ENCODE data around the gene LUZP2. TPM values are rescaled to one million over a fixed set of nuclear protein-coding genes. Genes with fewer than 3 reads are reported as not detected.

Gene LUZP2
- total and polyA plus RNA-seq, 4 experiments from 2014 or later: not detected

GRCh38 chr11:24628224-24628776, 131.4 kb downstream of the LUZP2 start:
- no peaks in the 10 kb centered on the region for H3K36me3 ChIP-seq (ENCODE audit: insufficient read depth, low read length)
- H3K9me3 ChIP-seq (ENCODE audit: control insufficient read depth in 1 of 2, low read length in 2 of 2): no peaks in the 10 kb centered on the region
- CTCF ChIA-PET (ENCODE audit: partially characterized antibody): no interaction called here
- Mint-ChIP-seq H3K27me3 (no peaks in the 10 kb centered on the region), H3K4me1 (no peaks in the 10 kb centered on the region), H3K36me3 (no peaks in the 10 kb centered on the region), H3K27ac (no peak overlapping the region), H3K4me3 (no peak overlapping the region), H3K9me3 (peaks cover 0 to 20% (median 7%) of the 10 kb centered on the region in 8 donors)
- intact Hi-C loops (cut with micrococcal nuclease): no loop called here
- H3K4me1 ChIP-seq (ENCODE audit: insufficient read depth, low read length): no peaks in the 10 kb centered on the region
- no peak overlapping the region for H3K4me3 ChIP-seq (ENCODE audit: low read length in 2 of 2)
- POLR2A ChIA-PET (ENCODE audit: partially characterized antibody): no interaction called here
- H3K27me3 ChIP-seq (ENCODE audit: insufficient read depth, low read length): no peaks in the 10 kb centered on the region
- H3K27ac ChIP-seq (ENCODE audit: low read depth, low read length): no peak overlapping the region
- no peak for DNase-seq

- no peak overlapping the region for H3K4me3 ChIP-seq (ENCODE audit: low read length in 2 of 2)
- no peaks in the 10 kb centered on the region for H3K27me3 Mint-ChIP-seq
- DNase-seq: no peak
- POLR2A ChIA-PET (ENCODE audit: partially characterized antibody): no interaction called here
- H3K4me1 ChIP-seq (ENCODE audit: insufficient read depth, low read length): no peaks in the 10 kb centered on the region
- intact Hi-C loops (cut with micrococcal nuclease): no loop called here
- H3K36me3 ChIP-seq (ENCODE audit: insufficient read depth, low read length): no peaks in the 10 kb centered on the region
- H3K9me3 Mint-ChIP-seq: peaks cover 0 to 15% (median 5%) of the 10 kb centered on the region in 8 donors
- no peak overlapping the region for H3K4me3 Mint-ChIP-seq
- H3K9me3 ChIP-seq (ENCODE audit: control insufficient read depth in 1 of 2, low read length in 2 of 2): no peaks in the 10 kb centered on the region
- no peak overlapping the region for H3K27ac ChIP-seq (ENCODE audit: low read depth, low read length)
- no peaks in the 10 kb centered on the region for H3K27me3 ChIP-seq (ENCODE audit: insufficient read depth, low read length)
- H3K4me1 Mint-ChIP-seq: no peaks in the 10 kb centered on the region
- no peak overlapping the region for H3K27ac Mint-ChIP-seq
- CTCF ChIA-PET (ENCODE audit: partially characterized antibody): no interaction called here
- no peaks in the 10 kb centered on the region for H3K36me3 Mint-ChIP-seq
Measured at GRCh38 chr11:24634606-24635160, 137.8 kb downstream of the LUZP2 start.

GRCh38 chr11:24635588-24636290, 138.9 kb downstream of the LUZP2 start:
- H3K27ac Mint-ChIP-seq: no peak overlapping the region

DNA sequence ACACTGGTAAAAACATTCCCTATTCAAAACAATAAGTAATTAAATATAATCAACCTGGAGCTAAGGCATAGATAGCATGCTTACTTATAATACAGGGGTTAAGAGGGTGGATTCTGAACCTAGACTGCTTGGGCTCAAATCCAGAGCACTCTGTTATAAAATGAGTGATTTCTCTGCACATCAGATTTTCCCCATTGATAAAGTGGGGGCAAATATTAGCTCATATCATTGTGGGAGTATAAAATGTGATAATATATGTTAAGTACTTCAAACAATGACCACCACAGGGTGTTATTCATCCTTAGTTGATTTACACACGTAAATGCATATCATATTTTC, 139.4 kb downstream of the LUZP2 start:
- Histone ChIP-seq H3K36me3 (ENCODE audit: insufficient read depth, low read length) (no peaks in the 10 kb centered on the region), H3K27me3 (ENCODE audit: insufficient read depth, low read length) (no peaks in the 10 kb centered on the region), H3K4me3 (ENCODE audit: low read length in 2 of 2) (no peak overlapping the region), H3K9me3 (ENCODE audit: control insufficient read depth in 1 of 2, low read length in 2 of 2) (no peaks in the 10 kb centered on the region), H3K4me1 (ENCODE audit: insufficient read depth, low read length) (no peaks in the 10 kb centered on the region), H3K27ac (ENCODE audit: low read depth, low read length) (no peak overlapping the region)
- POLR2A ChIA-PET (ENCODE audit: partially characterized antibody): no interaction called here
- CTCF ChIA-PET (ENCODE audit: partially characterized antibody): no interaction called here
- Mint-ChIP-seq H3K9me3 (peaks cover 0 to 18% (median 7%) of the 10 kb centered on the region in 8 donors), H3K4me1 (no peaks in the 10 kb centered on the region), H3K27ac (no peak overlapping the region), H3K36me3 (no peaks in the 10 kb centered on the region), H3K27me3 (no peaks in the 10 kb centered on the region), H3K4me3 (no peak overlapping the region)
- intact Hi-C loops (cut with micrococcal nuclease): no loop called here
- DNase-seq: no peak

More at GRCh38 chr11:24635588-24636290, 138.9 kb downstream of the LUZP2 start:
- H3K4me1 Mint-ChIP-seq: no peaks in the 10 kb centered on the region
- H3K4me3 Mint-ChIP-seq: no peak overlapping the region
- H3K36me3 Mint-ChIP-seq: no peaks in the 10 kb centered on the region
- no peaks in the 10 kb centered on the region for H3K27me3 ChIP-seq (ENCODE audit: insufficient read depth, low read length)
- POLR2A ChIA-PET (ENCODE audit: partially characterized antibody): no interaction called here
- intact Hi-C loops (cut with micrococcal nuclease): no loop called here
- CTCF ChIA-PET (ENCODE audit: partially characterized antibody): no interaction called here
- H3K4me3 ChIP-seq (ENCODE audit: low read length in 2 of 2): no peak overlapping the region
- H3K4me1 ChIP-seq (ENCODE audit: insufficient read depth, low read length): no peaks in the 10 kb centered on the region
- peaks cover 0 to 18% (median 7%) of the 10 kb centered on the region in 8 donors for H3K9me3 Mint-ChIP-seq
- H3K36me3 ChIP-seq (ENCODE audit: insufficient read depth, low read length): no peaks in the 10 kb centered on the region
- no peak overlapping the region for H3K27ac ChIP-seq (ENCODE audit: low read depth, low read length)
- H3K9me3 ChIP-seq (ENCODE audit: control insufficient read depth in 1 of 2, low read length in 2 of 2): no peaks in the 10 kb centered on the region
- H3K27me3 Mint-ChIP-seq: no peaks in the 10 kb centered on the region
- no peak for DNase-seq

GRCh38 chr11:24637520-24637919, 140.7 kb downstream of the LUZP2 start:
- no peak overlapping the region for H3K27ac Mint-ChIP-seq
- no peaks in the 10 kb centered on the region for H3K36me3 Mint-ChIP-seq
- Histone ChIP-seq H3K27ac (ENCODE audit: low read depth, low read length) (no peak overlapping the region), H3K27me3 (ENCODE audit: insufficient read depth, low read length) (no peaks in the 10 kb centered on the region), H3K4me1 (ENCODE audit: insufficient read depth, low read length) (no peaks in the 10 kb centered on the region), H3K36me3 (ENCODE audit: insufficient read depth, low read length) (no peaks in the 10 kb centered on the region), H3K9me3 (ENCODE audit: control insufficient read depth in 1 of 2, low read length in 2 of 2) (no peaks in the 10 kb centered on the region), H3K4me3 (ENCODE audit: low read length in 2 of 2) (no peak overlapping the region)
- no peak overlapping the region for H3K4me3 Mint-ChIP-seq
- ChIA-PET CTCF (ENCODE audit: partially characterized antibody) (no interaction called here), POLR2A (ENCODE audit: partially characterized antibody) (no interaction called here)
- no peaks in the 10 kb centered on the region for H3K4me1 Mint-ChIP-seq
- H3K27me3 Mint-ChIP-seq: no peaks in the 10 kb centered on the region
- intact Hi-C loops (cut with micrococcal nuclease): no loop called here
- H3K9me3 Mint-ChIP-seq: peaks cover 0 to 26% (median 6%) of the 10 kb centered on the region in 8 donors
- no peak for DNase-seq

DNA sequence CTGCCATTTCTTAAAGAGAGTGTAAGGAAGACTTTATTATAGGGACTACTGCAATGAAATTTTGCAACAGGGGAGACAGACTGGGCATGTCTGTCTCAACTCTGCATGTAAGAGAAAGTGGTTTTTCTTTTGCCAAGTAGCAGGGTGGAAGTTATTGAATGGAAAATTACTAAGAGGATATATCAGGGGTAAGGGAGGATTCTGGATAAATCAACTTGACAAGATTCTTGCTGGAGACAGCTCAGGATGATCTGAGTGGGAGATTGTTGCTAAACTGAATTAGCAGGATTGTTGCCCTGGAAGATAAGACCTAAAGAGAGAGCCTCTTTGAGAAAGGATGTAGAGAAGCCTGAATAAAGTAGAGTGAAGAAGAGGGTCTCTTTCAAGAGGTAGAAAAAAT, 145.8 kb downstream of the LUZP2 start:
- no peak overlapping the region for H3K27ac Mint-ChIP-seq
- no peak for DNase-seq
- POLR2A ChIA-PET (ENCODE audit: partially characterized antibody): no interaction called here

DNA sequence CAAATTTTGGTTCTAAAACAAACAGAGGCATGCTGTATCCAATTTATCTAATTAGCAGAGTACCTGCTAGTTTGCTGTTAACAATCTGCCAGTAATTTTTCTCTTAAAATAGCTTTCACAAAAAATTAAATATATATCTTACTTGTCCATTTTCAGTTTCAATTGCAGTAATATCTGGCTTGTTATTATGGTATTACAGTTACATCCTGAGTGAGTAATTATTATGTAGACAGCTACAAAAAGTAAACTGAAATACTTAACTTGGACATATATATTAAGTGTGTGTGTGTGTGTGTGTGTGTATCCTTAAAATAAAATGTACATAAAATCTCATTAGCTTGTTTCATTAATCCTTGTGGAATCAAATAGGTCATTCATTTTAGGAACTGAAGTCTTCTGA, 148.7 kb downstream of the LUZP2 start:
- Histone ChIP-seq H3K9me3 (ENCODE audit: control insufficient read depth in 1 of 2, low read length in 2 of 2) (no peaks in the 10 kb centered on the region), H3K27ac (ENCODE audit: low read depth, low read length) (no peak overlapping the region), H3K27me3 (ENCODE audit: insufficient read depth, low read length) (no peaks in the 10 kb centered on the region), H3K4me1 (ENCODE audit: insufficient read depth, low read length) (no peaks in the 10 kb centered on the region), H3K4me3 (ENCODE audit: low read length in 2 of 2) (no peak overlapping the region), H3K36me3 (ENCODE audit: insufficient read depth, low read length) (no peaks in the 10 kb centered on the region)
- Mint-ChIP-seq H3K9me3 (peaks cover 0 to 31% (median 13%) of the 10 kb centered on the region in 8 donors), H3K27me3 (no peaks in the 10 kb centered on the region), H3K4me1 (no peaks in the 10 kb centered on the region), H3K36me3 (no peaks in the 10 kb centered on the region), H3K4me3 (no peak overlapping the region), H3K27ac (no peak overlapping the region)
- intact Hi-C loops (cut with micrococcal nuclease): no loop called here
- no peak for DNase-seq
- ChIA-PET POLR2A (ENCODE audit: partially characterized antibody) (no interaction called here), CTCF (ENCODE audit: partially characterized antibody) (no interaction called here)

More for the DNA sequence above, 145.8 kb downstream of the LUZP2 start:
- Histone ChIP-seq H3K9me3 (ENCODE audit: control insufficient read depth in 1 of 2, low read length in 2 of 2) (no peaks in the 10 kb centered on the region), H3K36me3 (ENCODE audit: insufficient read depth, low read length) (no peaks in the 10 kb centered on the region), H3K4me3 (ENCODE audit: low read length in 2 of 2) (no peak overlapping the region), H3K4me1 (ENCODE audit: insufficient read depth, low read length) (no peaks in the 10 kb centered on the region), H3K27me3 (ENCODE audit: insufficient read depth, low read length) (no peaks in the 10 kb centered on the region), H3K27ac (ENCODE audit: low read depth, low read length) (no peak overlapping the region)
- H3K4me3 Mint-ChIP-seq: no peak overlapping the region
- H3K27me3 Mint-ChIP-seq: no peaks in the 10 kb centered on the region
- H3K36me3 Mint-ChIP-seq: no peaks in the 10 kb centered on the region
- intact Hi-C loops (cut with micrococcal nuclease): no loop called here
- H3K9me3 Mint-ChIP-seq: peaks cover 0 to 32% (median 16%) of the 10 kb centered on the region in 8 donors
- no peaks in the 10 kb centered on the region for H3K4me1 Mint-ChIP-seq
- CTCF ChIA-PET (ENCODE audit: partially characterized antibody): no interaction called here

All from CD4-positive, alpha-beta memory T cell (primary cell).